Vagina (tissue), 2 donors: ENCODE data around the gene MLH3. TPM values are rescaled to one million over a fixed set of nuclear protein-coding genes. Genes with fewer than 3 reads are reported as not detected.

ENCODE experiments used
- DNase-seq, 2 donors: peaks; one replicate each; pipeline ENCODE4 v3.0.0-alpha.2; 2017; ENCODE audit errors: extremely low spot score in 2 of 2
- H3K27ac ChIP-seq: fragments of 200-600 bp; sonication (generic); one replicate; pipeline ENCODE4 v1.5.1; 2019
- H3K27me3 ChIP-seq: fragments of 200-600 bp; sonication (generic); one replicate; pipeline ENCODE4 v1.5.1; 2019
- H3K36me3 ChIP-seq, 2 donors: fragments of 200-600 bp; sonication (generic); one replicate each; pipeline ENCODE4 v1.5.1; 2017 to 2019
- H3K4me1 ChIP-seq: fragments of 200-600 bp; sonication (generic); one replicate; pipeline ENCODE4 v1.5.1; 2019
- H3K4me3 ChIP-seq, 2 donors: fragments of 200-600 bp; sonication (generic); 1 replicate in 1 of 2; 2 replicates in 1 of 2; pipeline ENCODE4 v1.5.1; 2016 to 2019
- H3K9me3 ChIP-seq: fragments of 200-600 bp; sonication (generic); one replicate; pipeline ENCODE4 v1.5.1; 2019
- CTCF ChIP-seq, 3 experiments: fragments of 450-650 bp in 2 of 3; fragments of 200-600 bp in 1 of 3; sonication (generic) in 1 of 3; IDR thresholded peaks; one replicate each; pipeline ENCODE4 v1.5.1; 2017 to 2019; ENCODE audit warnings: antibody characterized with exemption in 3 of 3, mild to moderate bottlenecking in 2 of 3, moderate library complexity in 2 of 3
- POLR2A ChIP-seq, 2 donors: fragments of 450-650 bp; IDR thresholded peaks; one replicate each; pipeline ENCODE4 v1.6.1; 2017; ENCODE audit warnings: antibody characterized with exemption in 2 of 2, mild to moderate bottlenecking in 2 of 2, moderate library complexity in 2 of 2
- POLR2AphosphoS5 ChIP-seq, 2 donors: sonication (generic); formaldehyde crosslinking; IDR thresholded peaks; one replicate each; pipeline ENCODE4 v1.9.0; 2017; ENCODE audit warnings: antibody characterized with exemption in 2 of 2, mild to moderate bottlenecking in 2 of 2, low read depth in 1 of 2; ENCODE audit not compliant: insufficient read depth in 1 of 2
- intact Hi-C: fragments of 100-400 bp; cut with DNase I; formaldehyde crosslinking; loops from one replicate; pipeline ENCODE4 v1.15.1; 2023
- total RNA-seq: library from RNA; depleted of rRNA; stranded (reverse); fragments of >200 nt; gene quantifications from one replicate; pipeline ENCODE4 v1.2.3, GENCODE V29; 2016

MLH3 gene
- total RNA-seq, 1 donor from 2014 or later, result 32.9 TPM

- Histone ChIP-seq H3K9me3 (no peaks in the 10 kb centered on the region), H3K36me3 (no peaks in the 10 kb centered on the region), H3K4me1 (peaks cover 49% of the 10 kb centered on the region), H3K4me3 (no peak overlapping the region), H3K27me3 (no peaks in the 10 kb centered on the region), H3K27ac (peak overlapping the region; percentile 20)
- intact Hi-C loops, result no loop called here
- DNase-seq, result peak in 1 of 2 donors; percentile 79
- no peak for TF ChIP-seq POLR2AphosphoS5 (IDR thresholded peaks at IDR 0.05; ENCODE audit: insufficient read depth in 1 of 2, low read depth in 1 of 2)
- no peak for TF ChIP-seq POLR2A (IDR thresholded peaks at IDR 0.05)
- TF ChIP-seq CTCF (IDR thresholded peaks at IDR 0.05), result no peak
Observed at GRCh38 chr14:74973905-74974363, 77.3 kb downstream of the MLH3 start.

- peak in 1 of 2 donors; percentile 86 for DNase-seq
- no peaks in the 10 kb centered on the region for H3K36me3 ChIP-seq
- H3K27ac ChIP-seq, result no peak overlapping the region
- peaks cover 42% of the 10 kb centered on the region for H3K4me1 ChIP-seq
- no peaks in the 10 kb centered on the region for H3K27me3 ChIP-seq
- intact Hi-C loops, result no loop called here
- no peak overlapping the region for H3K4me3 ChIP-seq
- peak in 1 of 2 donors; percentile 55 for TF ChIP-seq POLR2AphosphoS5 (IDR thresholded peaks at IDR 0.05; ENCODE audit: insufficient read depth in 1 of 2, low read depth in 1 of 2)
- no peak for TF ChIP-seq CTCF (IDR thresholded peaks at IDR 0.05)
- no peaks in the 10 kb centered on the region for H3K9me3 ChIP-seq
Observed at GRCh38 chr14:74973003-74973653, 78.1 kb downstream of the MLH3 start.

GRCh38 chr14:74968811-74969210 lies 82.5 kb downstream of the MLH3 start:
- TF ChIP-seq CTCF (IDR thresholded peaks at IDR 0.05) (no peak), POLR2AphosphoS5 (IDR thresholded peaks at IDR 0.05; ENCODE audit: insufficient read depth in 1 of 2, low read depth in 1 of 2) (no peak), POLR2A (IDR thresholded peaks at IDR 0.05) (no peak)
- intact Hi-C loops, result no loop called here

GRCh38 chr14:74965486-74966153 lies 85.6 kb downstream of the MLH3 start:
- H3K36me3 ChIP-seq, result no peaks in the 10 kb centered on the region
- H3K27me3 ChIP-seq, result no peaks in the 10 kb centered on the region
- H3K4me3 ChIP-seq, result no peak overlapping the region
- H3K4me1 ChIP-seq, result peaks cover 4% of the 10 kb centered on the region
- H3K9me3 ChIP-seq, result no peaks in the 10 kb centered on the region
- intact Hi-C loops, result no loop called here
- no peak for DNase-seq
- no peak overlapping the region for H3K27ac ChIP-seq
- TF ChIP-seq POLR2A (IDR thresholded peaks at IDR 0.05), result no peak
- TF ChIP-seq CTCF (IDR thresholded peaks at IDR 0.05), result no peak
- TF ChIP-seq POLR2AphosphoS5 (IDR thresholded peaks at IDR 0.05; ENCODE audit: insufficient read depth in 1 of 2, low read depth in 1 of 2), result no peak

More at GRCh38 chr14:74968811-74969210, 82.5 kb downstream of the MLH3 start:
- peaks cover 13% of the 10 kb centered on the region for H3K4me1 ChIP-seq
- H3K36me3 ChIP-seq, result no peaks in the 10 kb centered on the region
- H3K9me3 ChIP-seq, result no peaks in the 10 kb centered on the region
- H3K27me3 ChIP-seq, result no peaks in the 10 kb centered on the region
- no peak overlapping the region for H3K27ac ChIP-seq
- no peak for DNase-seq
- no peak overlapping the region for H3K4me3 ChIP-seq
